Measurements from ENCODE around the gene TMEM209. TPM values are rescaled to one million over a fixed set of nuclear protein-coding genes. Genes with fewer than 3 reads are reported as not detected.
"Not testable (repeated sequence)": the region's sequence is repeated elsewhere in the genome, so short reads cannot be mapped to it uniquely, and the experiment has no call there.

TMEM209 gene
- polyA plus RNA-seq, 4 donors: 24.8 to 30.5 (median 26.0) TPM

DNA sequence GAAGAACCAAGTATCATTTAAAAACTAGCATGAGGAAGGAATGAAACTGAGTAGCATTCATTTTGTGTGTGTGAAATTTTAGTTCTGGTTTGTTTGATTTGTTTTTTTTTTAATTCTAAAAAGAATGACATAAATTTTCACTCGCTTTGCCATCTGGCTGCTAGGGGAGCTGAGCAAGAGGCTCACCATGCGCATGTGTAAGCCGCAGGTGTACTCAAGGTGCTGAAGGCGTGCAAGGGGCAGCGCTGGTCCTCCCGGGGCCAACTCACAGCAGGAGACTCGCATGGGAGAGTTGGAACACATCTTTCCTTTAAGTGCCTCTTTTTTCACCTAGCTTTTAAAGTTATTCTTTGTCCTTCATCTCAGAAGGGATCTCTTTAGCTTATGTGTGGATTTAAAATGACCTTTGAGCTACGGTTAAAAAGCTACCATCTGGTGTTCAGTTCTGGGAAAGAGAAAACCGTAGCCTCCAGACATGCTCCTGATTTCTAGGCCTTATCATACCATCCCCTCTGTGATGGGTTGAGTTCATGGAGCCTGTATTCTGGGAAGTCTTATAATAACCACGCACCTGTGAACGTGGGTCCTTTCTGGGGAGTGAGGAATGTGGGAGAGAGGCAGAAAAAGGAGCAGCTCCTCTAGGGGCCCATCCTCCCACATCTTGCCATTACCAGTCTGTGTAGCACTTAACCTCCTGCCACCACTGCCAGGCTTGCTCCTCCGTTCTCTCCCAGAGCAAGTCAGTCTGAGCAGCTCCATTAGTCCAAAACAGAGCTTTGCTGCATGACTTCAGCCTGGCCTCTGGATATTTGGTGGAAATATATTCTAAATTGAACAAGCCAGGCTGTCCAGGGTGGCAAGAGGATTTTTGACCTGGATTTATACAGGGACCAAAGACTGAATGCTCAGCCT lies 73.0 kb downstream of the TMEM209 start:
- no peak for DNase-seq (ENCODE audit: low read depth in 4 of 4, low spot score in 2 of 4)

GRCh38 chr7:130131191-130131834 lies 73.9 kb downstream of the TMEM209 start:
- DNase-seq (ENCODE audit: low read depth in 4 of 4, low spot score in 2 of 4): no peak

DNA sequence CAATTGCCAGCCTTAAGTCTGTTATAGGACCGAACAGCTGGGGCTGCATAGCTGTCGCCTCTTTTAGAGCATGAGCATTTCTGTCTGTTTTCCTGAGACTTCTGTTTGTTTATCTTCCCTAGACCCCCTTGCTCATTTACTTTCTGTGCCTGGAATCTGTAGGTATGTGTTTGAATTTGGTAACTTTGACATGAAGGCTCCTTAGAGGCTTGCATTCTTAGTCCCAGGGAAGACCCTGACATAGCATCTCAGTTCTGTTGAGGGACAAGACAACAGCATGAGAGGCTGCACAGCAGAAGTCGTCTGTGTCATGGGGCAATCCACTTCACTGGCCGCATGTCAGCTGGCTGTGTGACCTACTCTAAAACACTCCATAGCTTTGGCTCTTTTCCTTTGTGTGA lies 76.2 kb downstream of the TMEM209 start:
- DNase-seq (ENCODE audit: low read depth in 4 of 4, low spot score in 2 of 4): no peak

DNA sequence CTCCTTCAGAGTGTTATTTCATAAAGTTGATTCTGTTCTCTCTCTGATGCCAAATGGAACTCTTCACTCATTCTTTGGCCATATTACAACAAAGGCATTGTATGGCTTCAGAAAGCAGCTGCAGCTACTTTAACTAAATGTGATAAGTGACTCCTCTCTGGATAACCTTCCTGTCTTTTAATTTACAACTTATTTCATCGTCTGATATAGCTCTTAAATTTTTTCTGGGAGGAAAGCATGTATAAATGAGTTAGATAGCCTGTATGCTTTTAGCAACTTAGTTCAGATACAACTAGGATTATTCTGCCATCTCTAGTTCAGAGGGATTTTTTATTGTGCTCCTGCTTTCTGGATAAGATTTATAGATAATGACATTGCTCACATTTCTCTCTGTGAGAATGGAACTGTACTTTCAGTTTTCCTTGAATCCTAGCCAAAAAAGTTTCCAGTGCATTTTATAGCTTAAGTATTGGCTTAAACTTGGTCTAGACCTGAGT lies 77.3 kb downstream of the TMEM209 start:
- DNase-seq (ENCODE audit: low read depth in 4 of 4, low spot score in 2 of 4): peak in 2 of 4 donors; percentile 34 to 42

- no peak for DNase-seq (ENCODE audit: low read depth in 4 of 4, low spot score in 2 of 4)
Measured at GRCh38 chr7:130127404-130127803, 77.8 kb downstream of the TMEM209 start.

GRCh38 chr7:130126840-130127239 lies 78.4 kb downstream of the TMEM209 start:
- not testable (repeated sequence) for DNase-seq (ENCODE audit: low read depth in 4 of 4, low spot score in 2 of 4)

GRCh38 chr7:130124711-130125110 lies 80.5 kb downstream of the TMEM209 start:
- no peak for DNase-seq (ENCODE audit: low read depth in 4 of 4, low spot score in 2 of 4)

DNA sequence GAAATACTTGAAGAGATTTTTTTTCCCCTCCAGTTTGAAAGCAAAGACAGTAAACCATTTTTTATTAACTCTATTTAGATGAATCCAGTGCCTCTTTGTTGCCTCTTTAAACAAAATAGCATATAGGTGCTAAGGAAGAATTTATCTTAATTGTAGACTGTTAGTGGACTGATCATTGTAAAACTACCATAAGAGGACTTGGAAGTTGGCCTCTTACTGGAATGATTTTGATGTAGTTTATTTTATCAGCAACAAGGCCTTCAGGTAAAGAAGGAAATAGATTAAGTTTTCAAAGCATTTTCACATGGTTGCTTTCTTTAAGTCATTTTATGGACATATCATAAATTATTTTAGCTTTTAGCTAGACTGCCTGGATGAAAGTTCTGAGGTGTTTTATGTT lies 81.7 kb downstream of the TMEM209 start:
- no peak for DNase-seq (ENCODE audit: low read depth in 4 of 4, low spot score in 2 of 4)

GRCh38 chr7:130118801-130119200 lies 86.4 kb downstream of the TMEM209 start:
- DNase-seq (ENCODE audit: low read depth in 4 of 4, low spot score in 2 of 4): no peak

- no peak for DNase-seq (ENCODE audit: low read depth in 4 of 4, low spot score in 2 of 4)
Measured at GRCh38 chr7:130118294-130118693, 86.9 kb downstream of the TMEM209 start.

DNA sequence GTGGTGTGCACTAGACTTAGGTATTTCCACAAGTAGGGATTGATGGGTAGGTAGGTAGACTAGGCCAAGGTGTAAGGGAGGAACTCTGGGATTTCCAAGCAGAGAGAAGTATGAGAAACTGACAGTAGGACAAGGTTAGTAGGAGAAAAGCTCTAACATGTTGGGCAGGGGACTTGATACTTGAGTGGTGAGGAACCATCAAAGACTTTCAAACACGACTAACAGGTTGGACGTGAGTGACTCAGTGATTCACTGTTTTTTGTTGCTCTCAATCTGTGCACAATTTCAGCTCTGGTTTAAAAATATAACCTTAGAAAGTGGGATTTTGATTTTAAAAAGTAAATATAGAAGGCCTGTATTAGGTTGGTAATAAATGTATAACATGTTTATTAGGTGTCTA lies 90.4 kb downstream of the TMEM209 start:
- DNase-seq (ENCODE audit: low read depth in 4 of 4, low spot score in 2 of 4): no peak

Other genes with a start within 250 kb of the TMEM209 start
- gene ZC3HC1, start 154.0 kb downstream of the TMEM209 start, polyA plus RNA-seq (ENCODE audit: insufficient read length in 4 of 4): 10 to 100 TPM; 27.0 to 33.0 (median 29.7) TPM
- gene KLHDC10, start 134.9 kb downstream of the TMEM209 start, polyA plus RNA-seq (ENCODE audit: insufficient read length in 4 of 4): 10 to 100 TPM; 46.1 to 57.7 (median 49.7) TPM
- not detected for gene SSMEM1, start 2.5 kb upstream of the TMEM209 start, polyA plus RNA-seq (ENCODE audit: insufficient read length in 4 of 4)
- gene CPA2, start 61.5 kb upstream of the TMEM209 start, polyA plus RNA-seq (ENCODE audit: insufficient read length in 4 of 4): under 1 TPM; 0.38 to 0.61 (median 0.46) TPM
- under 1 TPM; 0.10 to 0.57 (median 0.38) TPM for gene CPA4, start 87.8 kb upstream of the TMEM209 start, polyA plus RNA-seq (ENCODE audit: insufficient read length in 4 of 4)
- under 1 TPM in 3 of 4 donors, not detected in 1; 0.08 to 0.14 (median 0.10) TPM for gene CPA5, start 139.4 kb upstream of the TMEM209 start, polyA plus RNA-seq (ENCODE audit: insufficient read length in 4 of 4)
- gene CPA1, start 175.1 kb upstream of the TMEM209 start, polyA plus RNA-seq (ENCODE audit: insufficient read length in 4 of 4): 1 to 10 TPM; 1.3 to 2.5 (median 1.7) TPM
- 10 to 100 TPM; 26.7 to 31.6 (median 28.4) TPM for gene CEP41, start 235.6 kb upstream of the TMEM209 start, polyA plus RNA-seq (ENCODE audit: insufficient read length in 4 of 4)